ENCODE measurements around the gene POLR3B. TPM values are rescaled to one million over a fixed set of nuclear protein-coding genes. Genes with fewer than 3 reads are reported as not detected.

The POLR3B gene
- total RNA-seq, 1 experiment from 2014 or later = 10.7 TPM

DNA sequence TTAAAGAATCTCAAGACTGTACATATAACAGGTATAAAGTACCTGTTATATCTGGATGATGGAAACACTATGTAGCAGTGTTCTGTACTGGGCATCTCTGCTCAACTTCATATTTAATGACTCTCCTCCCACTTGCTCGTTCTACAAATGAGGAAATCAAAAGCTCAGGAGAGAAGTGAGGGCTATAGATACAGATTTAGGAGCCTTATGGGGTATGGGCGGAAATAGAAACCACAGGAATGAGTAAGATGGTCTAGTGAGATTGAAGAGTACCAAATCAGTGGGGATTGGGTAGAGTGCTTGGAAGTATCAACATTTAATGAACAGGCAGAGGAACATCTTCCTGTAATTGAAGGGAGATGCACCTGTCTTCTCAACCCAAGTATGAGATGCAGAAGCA lies 23.8 kb upstream of the POLR3B start:
- Histone ChIP-seq H4K20me1 (ENCODE audit: insufficient read depth) (no peaks in the 10 kb centered on the region), H3K4me3 (replicated peaks in 1 of 2; ENCODE audit: low read depth in 1 of 2, low read length in 2 of 2) (no peak overlapping the region), H3K9me2 (ENCODE audit: insufficient read depth) (no peaks in the 10 kb centered on the region), H3K4me1 (ENCODE audit: control insufficient read depth in 1 of 2, insufficient read depth in 2 of 2, low read length in 2 of 2) (0 out of 4 replicates have a peak, but pooled peaks cover 0 to 3% of the 10 kb centered on the region in 2 experiments), H3K79me2 (ENCODE audit: insufficient read depth, low read length) (no peaks in the 10 kb centered on the region), H2AFZ (ENCODE audit: low read depth, low read length, poor library complexity, severe bottlenecking) (no peak overlapping the region), H3K9me3 (ENCODE audit: control insufficient read depth in 1 of 2, insufficient read depth in 1 of 2, low read depth in 1 of 2, low read length in 2 of 2) (no peaks in the 10 kb centered on the region), H3K27ac (ENCODE audit: low read depth, low read length) (no peak overlapping the region), H3K4me2 (ENCODE audit: low read length) (no peak overlapping the region), H3K9ac (ENCODE audit: low read length) (no peak overlapping the region), H3K27me3 (ENCODE audit: insufficient read depth, low read length) (no peaks in the 10 kb centered on the region), H3K36me3 (ENCODE audit: control insufficient read depth in 1 of 2, insufficient read depth in 2 of 2, low read length in 2 of 2) (no peaks in the 10 kb centered on the region)
- ATAC-seq = no peak
- intact Hi-C loops (cut with micrococcal nuclease) = no loop called here
- ChIA-PET RAD21 (ENCODE audit: low non-redundant PET in 1 of 2, low total read pairs in 2 of 2, uncharacterized antibody in 2 of 2, unreplicated experiment in 2 of 2) (no interaction called here), CTCF (no interaction called here), POLR2A (no interaction called here)
- no TSS peak for BruUV-seq (replicated peaks)
- TF ChIP-seq ZFX (IDR thresholded peaks at IDR 0.05) (no peak), SP1 (IDR thresholded peaks at IDR 0.05; ENCODE audit: low read depth) (no peak), ELF1 (IDR thresholded peaks at IDR 0.05; ENCODE audit: borderline replicate concordance, low read depth) (no peak), SIN3A (IDR thresholded peaks at IDR 0.05; ENCODE audit: low read depth) (no peak), EGR1 (IDR thresholded peaks at IDR 0.05; ENCODE audit: low read depth) (no peak), TCF7L2 (IDR thresholded peaks at IDR 0.05; ENCODE audit: borderline replicate concordance, extremely low read depth, insufficient read depth, insufficient read length) (no peak), CBX3 (IDR thresholded peaks at IDR 0.05; ENCODE audit: low read depth) (no peak), RAD21 (IDR thresholded peaks at IDR 0.05; ENCODE audit: low read depth) (no peak), ZNF274 (IDR thresholded peaks at IDR 0.05; ENCODE audit: low read depth, low read length) (no peak), POLR2AphosphoS5 (IDR thresholded peaks at IDR 0.05; ENCODE audit: low read depth, low read length) (no peak), CEBPB (IDR thresholded peaks at IDR 0.05; ENCODE audit: low read depth) (no peak), EZH2 (IDR thresholded peaks at IDR 0.05) (no peak), FOSL1 (IDR thresholded peaks at IDR 0.05; ENCODE audit: low read depth) (no peak), EZH2phosphoT487 (IDR thresholded peaks at IDR 0.05; ENCODE audit: borderline replicate concordance) (no peak), POLR2A (IDR thresholded peaks at IDR 0.05; ENCODE audit: borderline replicate concordance, extremely low read depth, insufficient read depth, insufficient read length) (no peak)
- TF ChIP-seq, protein P1, sequence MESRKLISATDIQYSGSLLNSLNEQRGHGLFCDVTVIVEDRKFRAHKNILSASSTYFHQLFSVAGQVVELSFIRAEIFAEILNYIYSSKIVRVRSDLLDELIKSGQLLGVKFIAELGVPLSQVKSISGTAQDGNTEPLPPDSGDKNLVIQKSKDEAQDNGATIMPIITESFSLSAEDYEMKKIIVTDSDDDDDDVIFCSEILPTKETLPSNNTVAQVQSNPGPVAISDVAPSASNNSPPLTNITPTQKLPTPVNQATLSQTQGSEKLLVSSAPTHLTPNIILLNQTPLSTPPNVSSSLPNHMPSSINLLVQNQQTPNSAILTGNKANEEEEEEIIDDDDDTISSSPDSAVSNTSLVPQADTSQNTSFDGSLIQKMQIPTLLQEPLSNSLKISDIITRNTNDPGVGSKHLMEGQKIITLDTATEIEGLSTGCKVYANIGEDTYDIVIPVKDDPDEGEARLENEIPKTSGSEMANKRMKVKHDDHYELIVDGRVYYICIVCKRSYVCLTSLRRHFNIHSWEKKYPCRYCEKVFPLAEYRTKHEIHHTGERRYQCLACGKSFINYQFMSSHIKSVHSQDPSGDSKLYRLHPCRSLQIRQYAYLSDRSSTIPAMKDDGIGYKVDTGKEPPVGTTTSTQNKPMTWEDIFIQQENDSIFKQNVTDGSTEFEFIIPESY (IDR thresholded peaks at IDR 0.05; ENCODE audit: extremely low read depth, insufficient replicate concordance, low read length) = no peak
- TF ChIP-seq, protein P2, sequence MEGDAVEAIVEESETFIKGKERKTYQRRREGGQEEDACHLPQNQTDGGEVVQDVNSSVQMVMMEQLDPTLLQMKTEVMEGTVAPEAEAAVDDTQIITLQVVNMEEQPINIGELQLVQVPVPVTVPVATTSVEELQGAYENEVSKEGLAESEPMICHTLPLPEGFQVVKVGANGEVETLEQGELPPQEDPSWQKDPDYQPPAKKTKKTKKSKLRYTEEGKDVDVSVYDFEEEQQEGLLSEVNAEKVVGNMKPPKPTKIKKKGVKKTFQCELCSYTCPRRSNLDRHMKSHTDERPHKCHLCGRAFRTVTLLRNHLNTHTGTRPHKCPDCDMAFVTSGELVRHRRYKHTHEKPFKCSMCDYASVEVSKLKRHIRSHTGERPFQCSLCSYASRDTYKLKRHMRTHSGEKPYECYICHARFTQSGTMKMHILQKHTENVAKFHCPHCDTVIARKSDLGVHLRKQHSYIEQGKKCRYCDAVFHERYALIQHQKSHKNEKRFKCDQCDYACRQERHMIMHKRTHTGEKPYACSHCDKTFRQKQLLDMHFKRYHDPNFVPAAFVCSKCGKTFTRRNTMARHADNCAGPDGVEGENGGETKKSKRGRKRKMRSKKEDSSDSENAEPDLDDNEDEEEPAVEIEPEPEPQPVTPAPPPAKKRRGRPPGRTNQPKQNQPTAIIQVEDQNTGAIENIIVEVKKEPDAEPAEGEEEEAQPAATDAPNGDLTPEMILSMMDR (IDR thresholded peaks at IDR 0.05 in 2 of 3, conservative IDR thresholded peaks at IDR 0.05 in 1 of 3; ENCODE audit: borderline replicate concordance in 1 of 3, insufficient read depth in 1 of 3, low read depth in 2 of 3, low read length in 2 of 3) = no peak
- TF ChIP-seq, protein P3, sequence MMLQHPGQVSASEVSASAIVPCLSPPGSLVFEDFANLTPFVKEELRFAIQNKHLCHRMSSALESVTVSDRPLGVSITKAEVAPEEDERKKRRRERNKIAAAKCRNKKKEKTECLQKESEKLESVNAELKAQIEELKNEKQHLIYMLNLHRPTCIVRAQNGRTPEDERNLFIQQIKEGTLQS (IDR thresholded peaks at IDR 0.05) = no peak
- TF ChIP-seq, protein P4, sequence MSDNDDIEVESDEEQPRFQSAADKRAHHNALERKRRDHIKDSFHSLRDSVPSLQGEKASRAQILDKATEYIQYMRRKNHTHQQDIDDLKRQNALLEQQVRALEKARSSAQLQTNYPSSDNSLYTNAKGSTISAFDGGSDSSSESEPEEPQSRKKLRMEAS (IDR thresholded peaks at IDR 0.05) = no peak
- TF ChIP-seq, protein P5, sequence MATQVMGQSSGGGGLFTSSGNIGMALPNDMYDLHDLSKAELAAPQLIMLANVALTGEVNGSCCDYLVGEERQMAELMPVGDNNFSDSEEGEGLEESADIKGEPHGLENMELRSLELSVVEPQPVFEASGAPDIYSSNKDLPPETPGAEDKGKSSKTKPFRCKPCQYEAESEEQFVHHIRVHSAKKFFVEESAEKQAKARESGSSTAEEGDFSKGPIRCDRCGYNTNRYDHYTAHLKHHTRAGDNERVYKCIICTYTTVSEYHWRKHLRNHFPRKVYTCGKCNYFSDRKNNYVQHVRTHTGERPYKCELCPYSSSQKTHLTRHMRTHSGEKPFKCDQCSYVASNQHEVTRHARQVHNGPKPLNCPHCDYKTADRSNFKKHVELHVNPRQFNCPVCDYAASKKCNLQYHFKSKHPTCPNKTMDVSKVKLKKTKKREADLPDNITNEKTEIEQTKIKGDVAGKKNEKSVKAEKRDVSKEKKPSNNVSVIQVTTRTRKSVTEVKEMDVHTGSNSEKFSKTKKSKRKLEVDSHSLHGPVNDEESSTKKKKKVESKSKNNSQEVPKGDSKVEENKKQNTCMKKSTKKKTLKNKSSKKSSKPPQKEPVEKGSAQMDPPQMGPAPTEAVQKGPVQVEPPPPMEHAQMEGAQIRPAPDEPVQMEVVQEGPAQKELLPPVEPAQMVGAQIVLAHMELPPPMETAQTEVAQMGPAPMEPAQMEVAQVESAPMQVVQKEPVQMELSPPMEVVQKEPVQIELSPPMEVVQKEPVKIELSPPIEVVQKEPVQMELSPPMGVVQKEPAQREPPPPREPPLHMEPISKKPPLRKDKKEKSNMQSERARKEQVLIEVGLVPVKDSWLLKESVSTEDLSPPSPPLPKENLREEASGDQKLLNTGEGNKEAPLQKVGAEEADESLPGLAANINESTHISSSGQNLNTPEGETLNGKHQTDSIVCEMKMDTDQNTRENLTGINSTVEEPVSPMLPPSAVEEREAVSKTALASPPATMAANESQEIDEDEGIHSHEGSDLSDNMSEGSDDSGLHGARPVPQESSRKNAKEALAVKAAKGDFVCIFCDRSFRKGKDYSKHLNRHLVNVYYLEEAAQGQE (IDR thresholded peaks at IDR 0.05; ENCODE audit: low read depth) = no peak
- no peak for DNase-seq (ENCODE audit: low read depth, low spot score)

All from HCT116 (cell line).